Ovary (tissue), 3 donors: ENCODE results near the gene COL18A1.

ENCODE experiments used
- POLR2A ChIP-seq: fragments of 450-650 bp; IDR thresholded peaks from one replicate; pipeline ENCODE4 v1.6.1; 2017; ENCODE audit warnings: antibody characterized with exemption, mild to moderate bottlenecking, moderate library complexity
- TF ChIP-seq, protein P1 (sequence below), 3 donors: fragments of 450-650 bp in 2 of 3; fragments of 200-600 bp in 1 of 3; IDR thresholded peaks; one replicate each; pipeline versions ENCODE4 v1.5.1 to v1.8.0; 2016 to 2022; ENCODE audit warnings: antibody characterized with exemption in 3 of 3, mild to moderate bottlenecking in 1 of 3
- donor health status: DM: no; HTN: no; CAD: no.

GRCh38 chr21:45473496-45474322, 68.7 kb downstream of the COL18A1 start:
- TF ChIP-seq, protein P1, sequence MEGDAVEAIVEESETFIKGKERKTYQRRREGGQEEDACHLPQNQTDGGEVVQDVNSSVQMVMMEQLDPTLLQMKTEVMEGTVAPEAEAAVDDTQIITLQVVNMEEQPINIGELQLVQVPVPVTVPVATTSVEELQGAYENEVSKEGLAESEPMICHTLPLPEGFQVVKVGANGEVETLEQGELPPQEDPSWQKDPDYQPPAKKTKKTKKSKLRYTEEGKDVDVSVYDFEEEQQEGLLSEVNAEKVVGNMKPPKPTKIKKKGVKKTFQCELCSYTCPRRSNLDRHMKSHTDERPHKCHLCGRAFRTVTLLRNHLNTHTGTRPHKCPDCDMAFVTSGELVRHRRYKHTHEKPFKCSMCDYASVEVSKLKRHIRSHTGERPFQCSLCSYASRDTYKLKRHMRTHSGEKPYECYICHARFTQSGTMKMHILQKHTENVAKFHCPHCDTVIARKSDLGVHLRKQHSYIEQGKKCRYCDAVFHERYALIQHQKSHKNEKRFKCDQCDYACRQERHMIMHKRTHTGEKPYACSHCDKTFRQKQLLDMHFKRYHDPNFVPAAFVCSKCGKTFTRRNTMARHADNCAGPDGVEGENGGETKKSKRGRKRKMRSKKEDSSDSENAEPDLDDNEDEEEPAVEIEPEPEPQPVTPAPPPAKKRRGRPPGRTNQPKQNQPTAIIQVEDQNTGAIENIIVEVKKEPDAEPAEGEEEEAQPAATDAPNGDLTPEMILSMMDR (IDR thresholded peaks at IDR 0.05) = no peak
- TF ChIP-seq POLR2A = no peak
